ENCODE measurements around the gene LARP1. TPM values are rescaled to one million over a fixed set of nuclear protein-coding genes. Genes with fewer than 3 reads are reported as not detected.

Gene LARP1
- total and polyA plus RNA-seq, 10 of the 15 experiments (the other 5 are each of a cell fraction or from before 2014, with no cell fraction given): 22.6 to 227 (median 60.8) TPM

- TF ChIP-seq IKZF1 (conservative IDR thresholded peaks at IDR 0.05) (peak; percentile 33; the same call in 1 of the 2 replicates), BCL11A (IDR thresholded peaks at IDR 0.05; ENCODE audit: low read depth, low read length) (0 out of 2 replicates have a peak, but pooled peaks have one; percentile 8), TARDBP (IDR thresholded peaks at IDR 0.05; ENCODE audit: borderline replicate concordance) (0 out of 2 replicates have a peak, but pooled peaks have one; percentile 31), POLR2A (IDR thresholded peaks at IDR 0.05; ENCODE audit: low read depth, low read length) (peak; percentile 75), BHLHE40 (IDR thresholded peaks at IDR 0.05; ENCODE audit: borderline replicate concordance in 1 of 2, low read depth in 2 of 2, low read length in 1 of 2) (peak; percentile 49 to 86), MAX (IDR thresholded peaks at IDR 0.05; ENCODE audit: low read depth, low read length) (peak; percentile 30; the same call in 1 of the 2 replicates), MYB (IDR thresholded peaks at IDR 0.05; ENCODE audit: borderline replicate concordance, low read depth, low read length) (no peak), CHD2 (IDR thresholded peaks at IDR 0.05; ENCODE audit: borderline replicate concordance, low read depth, low read length) (no peak), ZNF687 (IDR thresholded peaks at IDR 0.05) (no peak), POLR2AphosphoS5 (IDR thresholded peaks at IDR 0.05; ENCODE audit: low read length) (peak; percentile 55; the same call in 1 of the 2 replicates), RAD51 (IDR thresholded peaks at IDR 0.05) (peak; percentile 38; the same call in 1 of the 2 replicates), MXI1 (IDR thresholded peaks at IDR 0.05; ENCODE audit: low read depth, low read length) (peak; percentile 59; the same call in 1 of the 2 replicates), RELB (IDR thresholded peaks at IDR 0.05; ENCODE audit: low read depth) (no peak)
- TF ChIP-seq, protein P1, sequence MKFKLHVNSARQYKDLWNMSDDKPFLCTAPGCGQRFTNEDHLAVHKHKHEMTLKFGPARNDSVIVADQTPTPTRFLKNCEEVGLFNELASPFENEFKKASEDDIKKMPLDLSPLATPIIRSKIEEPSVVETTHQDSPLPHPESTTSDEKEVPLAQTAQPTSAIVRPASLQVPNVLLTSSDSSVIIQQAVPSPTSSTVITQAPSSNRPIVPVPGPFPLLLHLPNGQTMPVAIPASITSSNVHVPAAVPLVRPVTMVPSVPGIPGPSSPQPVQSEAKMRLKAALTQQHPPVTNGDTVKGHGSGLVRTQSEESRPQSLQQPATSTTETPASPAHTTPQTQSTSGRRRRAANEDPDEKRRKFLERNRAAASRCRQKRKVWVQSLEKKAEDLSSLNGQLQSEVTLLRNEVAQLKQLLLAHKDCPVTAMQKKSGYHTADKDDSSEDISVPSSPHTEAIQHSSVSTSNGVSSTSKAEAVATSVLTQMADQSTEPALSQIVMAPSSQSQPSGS (IDR thresholded peaks at IDR 0.05; ENCODE audit: low read length): no peak
Observed at GRCh38 chr5:154756868-154757813, 2.0 kb downstream of the LARP1 start (continued).

All from GM12878 (cell line).